T-helper 1 cell treated with Interleukin-12 subunit alpha and Interleukin-12 subunit beta and Interleukin-4 antibody, amounts not matched to agents 30 ng/mL and 1 ng/mL, for 36 hours (primary cell): ENCODE data around the gene PTPDC1. TPM values are rescaled to one million over a fixed set of nuclear protein-coding genes. Genes with fewer than 3 reads are reported as not detected.

ENCODE experiments used
- intact Hi-C: fragments of 100-400 bp; cut with micrococcal nuclease; formaldehyde crosslinking; loops from one replicate; pipeline ENCODE4 v1.15.1; 2024
- total RNA-seq: library from RNA; stranded (reverse); gene quantifications from 2 replicates; pipeline ENCODE4 v1.2.3, GENCODE V29; 2022

The PTPDC1 gene
- total RNA-seq, 1 donor from 2014 or later: 3.8 TPM

- intact Hi-C loops: no loop called here
Measured at GRCh38 chr9:94140418-94140780, 56.1 kb downstream of the PTPDC1 start.

- intact Hi-C loops: no loop called here
Measured at GRCh38 chr9:94140791-94141790, 56.8 kb downstream of the PTPDC1 start.

GRCh38 chr9:94142353-94142752 lies 58.1 kb downstream of the PTPDC1 start:
- intact Hi-C loops: no loop called here

- intact Hi-C loops: no loop called here
Measured at GRCh38 chr9:94144394-94144793, 60.1 kb downstream of the PTPDC1 start.

GRCh38 chr9:94145640-94146039 lies 61.4 kb downstream of the PTPDC1 start:
- intact Hi-C loops: no loop called here

- intact Hi-C loops: no loop called here
Measured at GRCh38 chr9:94147776-94148175, 63.5 kb downstream of the PTPDC1 start.

GRCh38 chr9:94148419-94148818 lies 64.2 kb downstream of the PTPDC1 start:
- intact Hi-C loops: no loop called here

- intact Hi-C loops: no loop called here
Measured at GRCh38 chr9:94149696-94150095, 65.4 kb downstream of the PTPDC1 start.

GRCh38 chr9:94150279-94150828 lies 66.1 kb downstream of the PTPDC1 start:
- intact Hi-C loops: no loop called here

- intact Hi-C loops: no loop called here
Measured at GRCh38 chr9:94150890-94151650, 66.8 kb downstream of the PTPDC1 start.

- intact Hi-C loops: no loop called here
Measured at GRCh38 chr9:94153905-94154304, 69.6 kb downstream of the PTPDC1 start.

GRCh38 chr9:94156348-94157049 lies 72.2 kb downstream of the PTPDC1 start:
- intact Hi-C loops: no loop called here

GRCh38 chr9:94157050-94157801 lies 73.0 kb downstream of the PTPDC1 start:
- intact Hi-C loops: no loop called here

Other genes starting within 250 kb of the PTPDC1 start
- 0.17 TPM in 1 of 2 replicates, not detected in the other for gene BARX1, start 129.1 kb upstream of the PTPDC1 start, total RNA-seq
- gene ZNF169, start 174.8 kb downstream of the PTPDC1 start, total RNA-seq: 8.9 and 10.3 TPM in 2 replicates
- gene NUTM2F, start 244.2 kb downstream of the PTPDC1 start, total RNA-seq: not detected in 2 replicates